Endothelial cell of umbilical vein (primary cell): ENCODE results near the gene HTT. TPM values are rescaled to one million over a fixed set of nuclear protein-coding genes. Genes with fewer than 3 reads are reported as not detected.
A peak's percentile ranks its signal among the peaks of the same experiment; 100 is the strongest.

ENCODE experiments used
- BruUV-seq: library from RNA; stranded (reverse); fragments of 400-500 nt; replicated peaks from 2 replicates; lab custom pipeline; 2021; lab: Mats Ljungman, UMichigan
- CTCF ChIA-PET: fragments of 300-600, 350-600 bp; sonication (Branson Sonifier 250); formaldehyde crosslinking; loops from one replicate; lab custom pipeline; 2021; ENCODE audit warnings: antibody characterized with exemption, inconsistent platforms; lab: Charles Lee
- POLR2A ChIA-PET: fragments of 300-600, 350-600 bp; sonication (Branson Sonifier 250); formaldehyde crosslinking; loops from one replicate; lab custom pipeline; 2021; ENCODE audit warnings: antibody characterized with exemption, inconsistent platforms; lab: Charles Lee
- DNase-seq: peaks from one replicate; pipeline ENCODE4 v3.0.0-alpha.2; 2011; ENCODE audit warnings: low read depth, low spot score
- FAIRE-seq: peaks from 2 replicates; lab custom pipeline; 2011; peaks lifted over from hg19 to GRCh38; lab: Jason Lieb, UNC
- H2AFZ ChIP-seq: 2 replicates; pipeline ENCODE4 v1.6.0; 2012; ENCODE audit warnings: low read depth, low read length, control low read depth, inconsistent platforms
- H3K27ac ChIP-seq: 2 replicates; pipeline ENCODE4 v1.5.1; 2011; ENCODE audit warnings: low read depth, mild to moderate bottlenecking, control low read depth, low read length, moderate library complexity; ENCODE audit not compliant: insufficient read depth
- H3K27me3 ChIP-seq, 2 experiments: 2 replicates each; pipeline versions ENCODE4 v1.6.0 to v1.6.1; 2011; ENCODE audit warnings: low read length in 2 of 2, mixed read lengths in 1 of 2; ENCODE audit not compliant: control insufficient read depth in 2 of 2, insufficient read depth in 2 of 2
- H3K36me3 ChIP-seq, 2 experiments: 2 replicates in 1 of 2; 3 replicates in 1 of 2; pipeline ENCODE4 v1.5.1; 2011; ENCODE audit warnings: low read length in 2 of 2, mild to moderate bottlenecking in 1 of 2, moderate library complexity in 1 of 2; ENCODE audit not compliant: control insufficient read depth in 2 of 2, insufficient read depth in 2 of 2; ENCODE audit errors: extremely low read depth in 1 of 2
- H3K4me1 ChIP-seq: 3 replicates; pipeline ENCODE4 v1.5.1; 2011; ENCODE audit warnings: mild to moderate bottlenecking, low read length; ENCODE audit not compliant: control insufficient read depth, insufficient read depth; ENCODE audit errors: extremely low read depth
- H3K4me2 ChIP-seq: 2 replicates; pipeline ENCODE4 v1.6.1; 2011; ENCODE audit warnings: low read length, control low read depth, mixed read lengths; ENCODE audit not compliant: insufficient read depth
- H3K4me3 ChIP-seq, 3 experiments: fragments of 200-600 bp in 1 of 3; sonication (generic), shearing (Covaris generic) in 1 of 3; replicated peaks in 1 of 3; 2 replicates each; pipeline ENCODE4 v1.5.1; 2011 to 2016; ENCODE audit warnings: control low read depth in 3 of 3, low read length in 3 of 3, mild to moderate bottlenecking in 2 of 3, inconsistent platforms in 1 of 3, low read depth in 1 of 3, moderate library complexity in 1 of 3; ENCODE audit not compliant: insufficient read depth in 1 of 3
- H3K79me2 ChIP-seq: 2 replicates; pipeline ENCODE4 v1.6.0; 2012; ENCODE audit warnings: low read length, inconsistent platforms; ENCODE audit not compliant: control insufficient read depth, insufficient read depth
- H3K9ac ChIP-seq: replicated peaks from 2 replicates; pipeline ENCODE3; 2011; ENCODE audit warnings: low read length, control low read depth; ENCODE audit not compliant: insufficient read depth; ENCODE audit errors: extremely low read depth
- H3K9me1 ChIP-seq: replicated peaks from 3 replicates; pipeline ENCODE4 v1.6.0; 2011; ENCODE audit warnings: mild to moderate bottlenecking, low read length; ENCODE audit not compliant: control insufficient read depth, insufficient read depth; ENCODE audit errors: extremely low read depth
- H3K9me3 ChIP-seq: replicated peaks from 2 replicates; pipeline ENCODE4 v1.5.1; 2012; ENCODE audit warnings: low read length, inconsistent platforms; ENCODE audit not compliant: control insufficient read depth, insufficient read depth
- H4K20me1 ChIP-seq: replicated peaks from 2 replicates; pipeline ENCODE3; 2011; ENCODE audit warnings: mild to moderate bottlenecking, low read length; ENCODE audit not compliant: control insufficient read depth, insufficient read depth; ENCODE audit errors: extremely low read depth
- EZH2 ChIP-seq: IDR thresholded peaks from 2 replicates; pipeline ENCODE4 v1.6.1; 2012; ENCODE audit warnings: borderline replicate concordance, low read depth, mild to moderate bottlenecking, moderate library complexity, low read length, inconsistent platforms; ENCODE audit not compliant: severe bottlenecking
- FOS ChIP-seq: IDR thresholded peaks from 2 replicates; pipeline ENCODE4 v1.6.1; 2011; ENCODE audit warnings: mild to moderate bottlenecking, low read length, moderate library complexity, borderline replicate concordance; ENCODE audit not compliant: insufficient read depth
- GATA2 ChIP-seq: IDR thresholded peaks from 2 replicates; pipeline ENCODE4 v1.7.0; 2011; ENCODE audit warnings: low read depth, mild to moderate bottlenecking, moderate library complexity, mixed read lengths, low read length; ENCODE audit not compliant: insufficient read length, insufficient read depth
- JUN ChIP-seq: IDR thresholded peaks from 2 replicates; pipeline ENCODE4 v1.6.1; 2011; ENCODE audit warnings: borderline replicate concordance, low read depth; ENCODE audit not compliant: insufficient read length, insufficient read depth
- MAX ChIP-seq: IDR thresholded peaks from 2 replicates; pipeline ENCODE4 v1.6.1; 2011; ENCODE audit not compliant: insufficient read depth, insufficient read length
- MYC ChIP-seq: IDR thresholded peaks from one replicate; pipeline ENCODE4 v1.6.1; 2011; ENCODE audit warnings: mild to moderate bottlenecking, low read depth, low read length
- POLR2A ChIP-seq: IDR thresholded peaks from 2 replicates; pipeline ENCODE4 v1.6.1; 2012; ENCODE audit warnings: low read depth, mild to moderate bottlenecking, control low read depth, low read length
- POLR2AphosphoS5 ChIP-seq: IDR thresholded peaks from 2 replicates; pipeline ENCODE4 v1.6.1; 2012; ENCODE audit warnings: low read depth, mild to moderate bottlenecking, control low read depth, low read length, moderate library complexity; ENCODE audit not compliant: insufficient read depth
- dilution Hi-C: fragments of 300-500 bp; cut with MboI; formaldehyde crosslinking; loops from one replicate; pipeline ENCODE4 v1.15.0; 2019; ENCODE audit warnings: low sequenced_read_pairs; ENCODE audit not compliant: extremely low pct_ligation_motif_present
- intact Hi-C: fragments of 100-400 bp; cut with micrococcal nuclease; formaldehyde crosslinking; loops from one replicate; pipeline ENCODE4 v1.10.0; 2022
- polyA plus RNA-seq, 4 experiments: library from polyadenylated mRNA; depleted of rRNA in 3 of 4; stranded (reverse) in 3 of 4; unstranded in 1 of 4; fragments of >200 nt; gene quantifications; 2 replicates each; pipeline versions ENCODE4 v1.2.1 to v1.2.3, GENCODE V29; 2011 to 2012; ENCODE audit warnings: missing spikeins in 1 of 4
- total RNA-seq: library from RNA; stranded (reverse); gene quantifications from 2 replicates; pipeline ENCODE4 v1.2.3, GENCODE V29; 2021
- TF ChIP-seq, protein P1 (sequence below), 2 donors: IDR thresholded peaks; 1 replicate in 1 of 2; 2 replicates in 1 of 2; pipeline ENCODE4 v1.5.1; 2011; ENCODE audit warnings: low read length in 2 of 2, mild to moderate bottlenecking in 2 of 2, moderate library complexity in 2 of 2, control low read depth in 1 of 2, inconsistent platforms in 1 of 2, low read depth in 1 of 2; ENCODE audit not compliant: insufficient read depth in 1 of 2; ENCODE audit errors: extremely low read depth in 1 of 2

Gene HTT
- total and polyA plus RNA-seq, 2 donors (not counting 3 experiments of a cell fraction or from before 2014, with no cell fraction given) = 15.7 to 61.2 TPM

GRCh38 chr4:3040452-3041191, 33.9 kb upstream of the HTT start:
- BruUV-seq = no TSS peak
- no peaks in the 10 kb centered on the region for H3K79me2 ChIP-seq
- DNase-seq = no peak
- dilution Hi-C loops = no loop called here
- CTCF ChIA-PET = interaction anchor here (0.6 to 1.0 kb wide), 2 partner anchors 284 to 886 kb away, joined by 3 read pairs; partner anchors contain the start of gene TNIP2
- FAIRE-seq = no peak
- H3K4me1 ChIP-seq = peaks cover 7% of the 10 kb centered on the region
- no peak overlapping the region for H3K4me3 ChIP-seq
- TF ChIP-seq MYC (no peak), POLR2AphosphoS5 (no peak)
- H3K9me1 ChIP-seq = no peaks in the 10 kb centered on the region
- H3K9ac ChIP-seq = no peak overlapping the region
- intact Hi-C loops = no loop called here
- no peaks in the 10 kb centered on the region for H3K9me3 ChIP-seq
- no peaks in the 10 kb centered on the region for H4K20me1 ChIP-seq
- peak overlapping the region; percentile 93 for H2AFZ ChIP-seq
- no peaks in the 10 kb centered on the region for H3K27me3 ChIP-seq
- H3K36me3 ChIP-seq = no peaks in the 10 kb centered on the region
- H3K4me2 ChIP-seq = peak overlapping the region; percentile 25
- POLR2A ChIA-PET = no interaction called here
- no peak overlapping the region for H3K27ac ChIP-seq

DNA sequence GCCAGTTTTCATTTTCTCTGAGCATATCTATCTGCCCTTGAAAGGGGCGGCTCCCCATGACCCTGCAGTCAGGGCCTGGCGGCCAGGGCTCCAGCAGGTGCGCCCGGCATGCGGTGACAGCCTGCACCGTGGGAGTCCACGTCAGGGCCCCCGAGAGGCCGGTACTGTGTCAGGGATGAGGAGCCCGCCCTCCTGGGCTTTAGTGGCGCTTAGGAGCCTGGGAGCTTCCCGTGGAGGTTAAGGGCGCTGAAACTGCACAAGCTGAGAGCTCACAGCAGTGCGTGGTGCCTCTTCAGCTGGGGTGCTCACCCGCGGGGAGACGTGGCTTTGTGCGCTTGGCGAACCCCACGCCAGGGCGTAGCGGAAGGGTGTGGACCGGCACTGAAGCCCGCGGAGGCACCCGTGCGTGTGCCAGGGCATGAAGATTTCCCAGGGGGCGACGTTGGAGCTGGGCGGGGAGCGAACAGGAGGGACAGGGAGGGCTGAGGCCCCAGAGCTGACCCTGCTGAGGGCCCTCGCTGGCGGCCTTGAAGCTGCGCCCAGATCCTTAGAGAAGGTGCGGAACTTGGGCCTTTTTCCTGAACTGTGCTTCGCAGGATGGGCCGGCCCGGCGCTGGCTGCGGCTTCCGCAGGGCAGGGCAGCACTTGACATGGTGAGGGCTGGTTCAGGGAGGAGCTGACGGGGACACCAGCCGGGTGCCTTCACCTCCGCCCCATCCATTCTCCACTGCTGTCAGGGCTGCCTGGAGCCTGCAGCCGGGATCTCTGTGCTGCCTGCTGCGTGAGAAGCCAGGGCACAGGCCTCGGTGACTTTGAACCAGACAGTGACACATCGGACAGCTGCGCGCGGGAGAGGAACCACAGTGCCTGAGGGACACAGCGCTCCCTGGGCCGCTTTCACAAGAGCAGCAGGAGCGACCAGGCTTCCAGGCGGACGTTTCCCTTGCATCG, 33.0 kb upstream of the HTT start:
- no peaks in the 10 kb centered on the region for H4K20me1 ChIP-seq
- H3K4me2 ChIP-seq = peak overlapping the region; percentile 25
- H3K27me3 ChIP-seq = no peaks in the 10 kb centered on the region
- ChIA-PET CTCF (interaction anchor here (0.6 to 1.2 kb wide), 3 partner anchors 63 to 489 kb away, joined by 3 read pairs; partner anchors contain the start of gene TNIP2), POLR2A (no interaction called here)
- intact Hi-C loops = no loop called here
- peak overlapping the region; percentile 16 to 44 (median 41) for H3K4me3 ChIP-seq
- no peaks in the 10 kb centered on the region for H3K9me3 ChIP-seq
- DNase-seq (peak; percentile 44), FAIRE-seq (peak; percentile 52)
- H3K4me1 ChIP-seq = peaks cover 7% of the 10 kb centered on the region
- TF ChIP-seq, protein P1, sequence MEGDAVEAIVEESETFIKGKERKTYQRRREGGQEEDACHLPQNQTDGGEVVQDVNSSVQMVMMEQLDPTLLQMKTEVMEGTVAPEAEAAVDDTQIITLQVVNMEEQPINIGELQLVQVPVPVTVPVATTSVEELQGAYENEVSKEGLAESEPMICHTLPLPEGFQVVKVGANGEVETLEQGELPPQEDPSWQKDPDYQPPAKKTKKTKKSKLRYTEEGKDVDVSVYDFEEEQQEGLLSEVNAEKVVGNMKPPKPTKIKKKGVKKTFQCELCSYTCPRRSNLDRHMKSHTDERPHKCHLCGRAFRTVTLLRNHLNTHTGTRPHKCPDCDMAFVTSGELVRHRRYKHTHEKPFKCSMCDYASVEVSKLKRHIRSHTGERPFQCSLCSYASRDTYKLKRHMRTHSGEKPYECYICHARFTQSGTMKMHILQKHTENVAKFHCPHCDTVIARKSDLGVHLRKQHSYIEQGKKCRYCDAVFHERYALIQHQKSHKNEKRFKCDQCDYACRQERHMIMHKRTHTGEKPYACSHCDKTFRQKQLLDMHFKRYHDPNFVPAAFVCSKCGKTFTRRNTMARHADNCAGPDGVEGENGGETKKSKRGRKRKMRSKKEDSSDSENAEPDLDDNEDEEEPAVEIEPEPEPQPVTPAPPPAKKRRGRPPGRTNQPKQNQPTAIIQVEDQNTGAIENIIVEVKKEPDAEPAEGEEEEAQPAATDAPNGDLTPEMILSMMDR (IDR thresholded peaks at IDR 0.05; ENCODE audit: extremely low read depth in 1 of 2, insufficient read depth in 1 of 2, low read depth in 1 of 2, low read length in 2 of 2) = no peak
- TF ChIP-seq POLR2A (no peak), POLR2AphosphoS5 (no peak), MYC (no peak), FOS (no peak), JUN (no peak), EZH2 (no peak), GATA2 (no peak), MAX (no peak)
- no peaks in the 10 kb centered on the region for H3K36me3 ChIP-seq
- BruUV-seq = no TSS peak
- H2AFZ ChIP-seq = peak overlapping the region; percentile 93
- no peak overlapping the region for H3K9ac ChIP-seq
- no peaks in the 10 kb centered on the region for H3K9me1 ChIP-seq
- no peaks in the 10 kb centered on the region for H3K79me2 ChIP-seq
- no peak overlapping the region for H3K27ac ChIP-seq
- dilution Hi-C loops = no loop called here
